H1 (cell line): Measurements from ENCODE around the gene SGCD. TPM values are rescaled to one million over a fixed set of nuclear protein-coding genes. Genes with fewer than 3 reads are reported as not detected.

Source experiments
- CTCF ChIA-PET: fragments of 300-600 bp; sonication (Branson Sonifier 250); formaldehyde crosslinking; loops from one replicate; lab custom pipeline; 2021; ENCODE audit not compliant: partially characterized antibody; lab: Charles Lee
- POLR2A ChIA-PET: fragments of 300-600 bp; sonication (Branson Sonifier 250); formaldehyde crosslinking; loops from one replicate; lab custom pipeline; 2021; ENCODE audit warnings: inconsistent platforms; ENCODE audit not compliant: partially characterized antibody; lab: Charles Lee
- DNase-seq, 2 experiments: peaks; one replicate each; pipeline versions ENCODE4 v3.0.0 to v3.0.0-alpha.2; 2010 to 2022; ENCODE audit warnings: low spot score in 2 of 2, low read depth in 1 of 2, mixed read lengths in 1 of 2
- FAIRE-seq: peaks from 2 replicates; lab custom pipeline; 2011; peaks lifted over from hg19 to GRCh38; lab: Jason Lieb, UNC
- H2AFZ ChIP-seq: 2 replicates; pipeline ENCODE4 v1.8.1; 2012; ENCODE audit warnings: low read length, inconsistent platforms
- H2AK5ac ChIP-seq: 2 replicates; pipeline ENCODE4 v1.6.1; 2013; ENCODE audit warnings: low read depth, low read length
- H2BK120ac ChIP-seq: replicated peaks from 2 replicates; pipeline ENCODE3; 2013; ENCODE audit warnings: low read depth, low read length, inconsistent platforms
- H2BK12ac ChIP-seq: 2 replicates; pipeline ENCODE4 v1.6.1; 2013; ENCODE audit warnings: low read depth, low read length
- H2BK15ac ChIP-seq: 2 replicates; pipeline ENCODE4 v1.6.1; 2013; ENCODE audit warnings: low read length
- H2BK20ac ChIP-seq: 2 replicates; pipeline ENCODE4 v1.6.1; 2013; ENCODE audit warnings: low read length
- H2BK5ac ChIP-seq: 2 replicates; pipeline ENCODE4 v1.6.1; 2013; ENCODE audit warnings: low read depth, low read length
- H3K14ac ChIP-seq: 2 replicates; pipeline ENCODE4 v1.6.1; 2013; ENCODE audit warnings: inconsistent platforms; ENCODE audit not compliant: insufficient read length
- H3K18ac ChIP-seq: 2 replicates; pipeline ENCODE4 v1.6.1; 2013; ENCODE audit warnings: low read length; ENCODE audit errors: extremely low read depth
- H3K23ac ChIP-seq: 2 replicates; pipeline ENCODE4 v1.6.1; 2013; ENCODE audit warnings: inconsistent platforms; ENCODE audit not compliant: insufficient read length
- H3K23me2 ChIP-seq: 2 replicates; pipeline ENCODE4 v1.6.1; 2013; ENCODE audit warnings: low read depth, low read length
- H3K27ac ChIP-seq: 2 replicates; pipeline ENCODE4 v1.6.1; 2011; ENCODE audit warnings: low read depth, low read length, inconsistent platforms
- H3K27me3 ChIP-seq, 4 experiments: replicated peaks in 1 of 4; 1 replicate in 1 of 4; 2 replicates in 3 of 4; pipeline versions ENCODE4 v1.6.1 to v1.8.1; 2011 to 2013; ENCODE audit warnings: low read length in 3 of 4, mild to moderate bottlenecking in 3 of 4, inconsistent platforms in 2 of 4, mixed read lengths in 2 of 4, moderate library complexity in 1 of 4; ENCODE audit not compliant: control insufficient read depth in 3 of 4, insufficient read depth in 3 of 4; ENCODE audit errors: extremely low read depth in 1 of 4
- H3K36me3 ChIP-seq, 4 experiments: 2 replicates each; pipeline versions ENCODE4 v1.6.1 to v1.8.1; 2011 to 2013; ENCODE audit warnings: mild to moderate bottlenecking in 4 of 4, low read length in 3 of 4, moderate library complexity in 2 of 4, control low read depth in 1 of 4, inconsistent platforms in 1 of 4; ENCODE audit not compliant: insufficient read depth in 4 of 4, control insufficient read depth in 2 of 4
- H3K4ac ChIP-seq: replicated peaks from 2 replicates; pipeline ENCODE3; 2013; ENCODE audit warnings: low read length, low read depth, mixed read lengths, inconsistent platforms; ENCODE audit not compliant: insufficient read length
- H3K4me1 ChIP-seq, 4 experiments: replicated peaks in 1 of 4; 1 replicate in 1 of 4; 2 replicates in 3 of 4; pipeline versions ENCODE4 v1.6.1 to v1.8.1; 2011 to 2013; ENCODE audit warnings: low read length in 3 of 4, inconsistent platforms in 2 of 4, mixed read lengths in 1 of 4; ENCODE audit not compliant: insufficient read depth in 4 of 4, control insufficient read depth in 3 of 4
- H3K4me2 ChIP-seq, 2 experiments: 2 replicates each; pipeline versions ENCODE4 v1.6.1 to v1.8.1; 2011 to 2013; ENCODE audit warnings: low read depth in 2 of 2, low read length in 2 of 2, control low read depth in 1 of 2, inconsistent platforms in 1 of 2, mild to moderate bottlenecking in 1 of 2; ENCODE audit not compliant: insufficient read depth in 1 of 2
- H3K4me3 ChIP-seq, 4 experiments: fragments of 200-600, 300-600 bp in 1 of 4; sonication (generic), shearing (Covaris generic), sonication (Bioruptor Twin) in 1 of 4; 2 replicates each; pipeline versions ENCODE4 v1.5.1 to v1.8.1; 2011 to 2016; ENCODE audit warnings: low read length in 4 of 4, low read depth in 3 of 4, control low read depth in 2 of 4, inconsistent platforms in 2 of 4, mild to moderate bottlenecking in 2 of 4, mixed read lengths in 1 of 4, moderate library complexity in 1 of 4; ENCODE audit not compliant: insufficient read depth in 2 of 4; ENCODE audit errors: extremely low read depth in 1 of 4
- H3K56ac ChIP-seq: replicated peaks from 2 replicates; pipeline ENCODE3; 2013; ENCODE audit warnings: low read depth, mild to moderate bottlenecking, mixed read lengths, low read length, inconsistent platforms; ENCODE audit not compliant: insufficient read length
- H3K79me1 ChIP-seq: 2 replicates; pipeline ENCODE4 v1.6.1; 2013; ENCODE audit warnings: low read depth, low read length, control low read depth
- H3K79me2 ChIP-seq, 2 experiments: 2 replicates each; pipeline versions ENCODE4 v1.6.1 to v1.8.1; 2012 to 2013; ENCODE audit warnings: low read length in 2 of 2, mild to moderate bottlenecking in 2 of 2, inconsistent platforms in 1 of 2; ENCODE audit not compliant: insufficient read depth in 2 of 2, control insufficient read depth in 1 of 2
- H3K9ac ChIP-seq, 4 experiments: replicated peaks in 1 of 4; 1 replicate in 1 of 4; 2 replicates in 3 of 4; pipeline versions ENCODE4 v1.6.1 to v1.8.1; 2011 to 2013; ENCODE audit warnings: low read depth in 3 of 4, low read length in 3 of 4, control low read depth in 2 of 4, mild to moderate bottlenecking in 2 of 4, moderate library complexity in 2 of 4, inconsistent platforms in 1 of 4; ENCODE audit errors: extremely low read depth in 1 of 4
- H3K9me3 ChIP-seq, 2 experiments: 2 replicates each; pipeline versions ENCODE4 v1.6.1 to v1.8.1; 2012 to 2013; ENCODE audit warnings: mild to moderate bottlenecking in 2 of 2, moderate library complexity in 2 of 2, control low read depth in 1 of 2, inconsistent platforms in 1 of 2, low read depth in 1 of 2, low read length in 1 of 2, mixed read lengths in 1 of 2; ENCODE audit not compliant: insufficient read depth in 2 of 2
- H4K20me1 ChIP-seq, 2 experiments: replicated peaks in 1 of 2; 2 replicates each; pipeline versions ENCODE3 to v1.8.1; 2011 to 2013; ENCODE audit warnings: inconsistent platforms in 2 of 2, low read length in 2 of 2, mild to moderate bottlenecking in 1 of 2; ENCODE audit not compliant: insufficient read depth in 2 of 2, control insufficient read depth in 1 of 2
- H4K5ac ChIP-seq: 2 replicates; pipeline ENCODE4 v1.6.1; 2013; ENCODE audit warnings: low read length, low read depth, mixed read lengths, inconsistent platforms; ENCODE audit not compliant: insufficient read length
- H4K8ac ChIP-seq: 2 replicates; pipeline ENCODE4 v1.8.0; 2013; ENCODE audit warnings: mild to moderate bottlenecking, moderate library complexity, low read length, inconsistent platforms; ENCODE audit not compliant: insufficient read depth; ENCODE audit errors: extremely low read depth
- H4K91ac ChIP-seq: replicated peaks from 2 replicates; pipeline ENCODE3; 2013; ENCODE audit warnings: low read length, mixed read lengths, inconsistent platforms; ENCODE audit not compliant: insufficient read length
- HDAC2 ChIP-seq, 2 experiments: fragments of 300-600 bp in 1 of 2; sonication (generic) in 1 of 2; IDR thresholded peaks; 2 replicates each; pipeline ENCODE4 v1.6.1; 2011 to 2012; ENCODE audit warnings: low read depth in 2 of 2, low read length in 2 of 2, mild to moderate bottlenecking in 2 of 2, moderate library complexity in 2 of 2, borderline replicate concordance in 1 of 2, inconsistent platforms in 1 of 2
- SAP30 ChIP-seq: fragments of 300-600 bp; sonication (generic); IDR thresholded peaks from 2 replicates; pipeline ENCODE4 v1.7.1; 2012; ENCODE audit warnings: low read length, moderate library complexity, mild to moderate bottlenecking, inconsistent platforms; ENCODE audit not compliant: insufficient read depth, insufficient replicate concordance
- TEAD4 ChIP-seq: IDR thresholded peaks from 2 replicates; pipeline ENCODE4 v1.6.1; 2012; ENCODE audit warnings: low read depth, low read length, inconsistent platforms, mixed read lengths
- WGBS, 2 experiments: shearing (Covaris generic) in 1 of 2; methylation state at CpG; one replicate each; pipeline versions ENCODE4 v1.1.6 to v1.1.7; 2013 to 2015; ENCODE audit warnings: low lambda C conversion rate in 2 of 2, mixed read lengths in 2 of 2, inconsistent platforms in 1 of 2, low coverage in 1 of 2, missing lambda C conversion rate in 1 of 2; ENCODE audit not compliant: insufficient replicate concordance in 2 of 2, insufficient coverage in 1 of 2, insufficient read length in 1 of 2; ENCODE audit errors: extremely low coverage in 1 of 2, missing lambda C conversion rate in 1 of 2; 5-methylcytosine and 5-hydroxymethylcytosine counted together
- polyA plus RNA-seq, 7 experiments: library from polyadenylated mRNA; depleted of rRNA in 3 of 7; stranded (reverse) in 5 of 7; unstranded in 2 of 7; fragments of >200 nt in 5 of 7; fragments of 200-250 nt in 2 of 7; gene quantifications; 1 replicate in 5 of 7; 2 replicates in 1 of 7; 4 replicates in 1 of 7; pipeline versions ENCODE4 v1.2.1 to v1.2.3, GENCODE V29; 2011 to 2013; ENCODE audit warnings: missing spikeins in 2 of 7, mixed read lengths in 2 of 7
- total RNA-seq: library from RNA; stranded (reverse); fragmentation: NEBNext Ultra II Directional; extraction: Animal tissue kit (Norgen Biotek cat#: 25700); gene quantifications from 2 replicates; pipeline ENCODE4 v1.2.1, GENCODE V29; 2021

SGCD gene
- total and polyA plus RNA-seq, 2 of the 8 experiments (the other 6 are each of a cell fraction or from before 2014, with no cell fraction given): 0.04 to 0.08 TPM

GRCh38 chr5:156802501-156802900, 475.5 kb downstream of the SGCD start:
- Histone ChIP-seq H3K18ac (no peak overlapping the region), H3K79me1 (no peaks in the 10 kb centered on the region), H3K56ac (no peak overlapping the region), H3K36me3 (no peaks in the 10 kb centered on the region), H3K4ac (no peak overlapping the region), H3K4me2 (peak overlapping the region in 1 of 2 experiments; percentile 32; a peak in 3 of 4 replicates), H3K79me2 (no peaks in the 10 kb centered on the region), H3K4me3 (peak overlapping the region in 1 of 4 experiments; percentile 7; a peak in 1 of 8 replicates), H3K4me1 (peaks cover 2 to 24% (median 16%) of the 10 kb centered on the region in 4 experiments; a peak in 4 of 7 replicates), H4K5ac (peak overlapping the region; percentile 77), H4K20me1 (no peaks in the 10 kb centered on the region), H3K23ac (no peak overlapping the region), H2BK15ac (no peak overlapping the region), H3K23me2 (no peaks in the 10 kb centered on the region), H2AK5ac (no peak overlapping the region), H3K9me3 (peaks cover 4 to 6% of the 10 kb centered on the region in 2 experiments; a peak in 2 of 4 replicates), H3K27me3 (no peaks in the 10 kb centered on the region), H2BK5ac (no peak overlapping the region; the same call in 1 of the 2 replicates), H3K9ac (no peak overlapping the region), H2BK12ac (no peak overlapping the region), H2AFZ (no peak overlapping the region), H2BK20ac (no peak overlapping the region; the same call in 1 of the 2 replicates), H4K91ac (no peak overlapping the region), H3K14ac (no peak overlapping the region), H3K27ac (no peak overlapping the region), H4K8ac (no peak overlapping the region), H2BK120ac (no peak overlapping the region)
- 14% methylated on average over 5 of the region's 5 CpGs; no CpG with 5 or more reads in 1 of the 2 experiments for WGBS, 2 experiments
- POLR2A ChIA-PET: interaction anchor here (0.8 kb wide), 1 partner anchor 111 kb away, joined by 3 read pairs; no protein-coding TSS in a partner anchor
- CTCF ChIA-PET: interaction anchor here (0.9 kb wide), 1 partner anchor 112 kb away, joined by 3 read pairs; no protein-coding TSS in a partner anchor
- DNase-seq (no peak), FAIRE-seq (peak; percentile 82)
- TF ChIP-seq HDAC2 (IDR thresholded peaks at IDR 0.05; ENCODE audit: borderline replicate concordance in 1 of 2, low read depth in 2 of 2, low read length in 2 of 2) (0 out of 4 replicates have a peak, but pooled peaks of 1 of the 2 experiments have one; percentile 29), TEAD4 (peak; percentile 93), SAP30 (no peak)
